CD14-positive monocyte (primary cell): ENCODE measurements around the gene TRAPPC10. TPM values are rescaled to one million over a fixed set of nuclear protein-coding genes. Genes with fewer than 3 reads are reported as not detected.

Experiments
- DNase-seq, 3 donors: peaks; one replicate each; pipeline ENCODE4 v3.0.0-alpha.2; 2011 to 2022
- H2AFZ ChIP-seq: 2 replicates; pipeline ENCODE4 v1.6.0; 2012; ENCODE audit warnings: mild to moderate bottlenecking, low read depth, low read length, inconsistent platforms; ENCODE audit not compliant: insufficient read depth, poor library complexity, severe bottlenecking
- H3K27ac ChIP-seq, 2 donors: 1 replicate in 1 of 2; 2 replicates in 1 of 2; pipeline ENCODE4 v1.5.1; 2012 to 2013; ENCODE audit warnings: low read length in 2 of 2, control low read depth in 1 of 2, inconsistent platforms in 1 of 2, low read depth in 1 of 2, mild to moderate bottlenecking in 1 of 2
- H3K27me3 ChIP-seq, 2 donors: one replicate each; pipeline versions ENCODE4 v1.6.0 to v1.6.1; 2011 to 2013; ENCODE audit warnings: low read length in 2 of 2; ENCODE audit not compliant: control insufficient read depth in 2 of 2, insufficient read depth in 2 of 2
- H3K36me3 ChIP-seq, 2 donors: replicated peaks in 1 of 2; 1 replicate in 1 of 2; 2 replicates in 1 of 2; pipeline versions ENCODE4 v1.5.1 to v1.6.1; 2012 to 2013; ENCODE audit warnings: low read length in 2 of 2, control low read depth in 1 of 2, inconsistent platforms in 1 of 2, mild to moderate bottlenecking in 1 of 2; ENCODE audit not compliant: insufficient read depth in 2 of 2, control insufficient read depth in 1 of 2
- H3K4me1 ChIP-seq, 2 donors: 1 replicate in 1 of 2; 2 replicates in 1 of 2; pipeline versions ENCODE4 v1.5.1 to v1.6.1; 2012 to 2013; ENCODE audit warnings: low read length in 2 of 2, control low read depth in 1 of 2, inconsistent platforms in 1 of 2, mild to moderate bottlenecking in 1 of 2, moderate library complexity in 1 of 2; ENCODE audit not compliant: insufficient read depth in 2 of 2, control insufficient read depth in 1 of 2
- H3K4me2 ChIP-seq: replicated peaks from 2 replicates; pipeline ENCODE3; 2012; ENCODE audit warnings: low read length, moderate library complexity, mild to moderate bottlenecking; ENCODE audit not compliant: poor library complexity, severe bottlenecking; ENCODE audit errors: extremely low read depth
- H3K4me3 ChIP-seq, 3 experiments: fragments of 200-600 bp in 1 of 3; sonication (generic) in 1 of 3; replicated peaks in 1 of 3; 1 replicate in 2 of 3; 2 replicates in 1 of 3; pipeline ENCODE4 v1.5.1; 2011 to 2013; ENCODE audit warnings: low read length in 3 of 3, mild to moderate bottlenecking in 3 of 3, control low read depth in 2 of 3, low read depth in 2 of 3, inconsistent platforms in 1 of 3, moderate library complexity in 1 of 3
- H3K79me2 ChIP-seq: 2 replicates; pipeline ENCODE4 v1.6.0; 2012; ENCODE audit warnings: mild to moderate bottlenecking, control low read depth, inconsistent platforms, low read length, moderate library complexity; ENCODE audit not compliant: insufficient read depth
- H3K9ac ChIP-seq: 2 replicates; pipeline ENCODE4 v1.6.0; 2017; ENCODE audit warnings: low read length, mild to moderate bottlenecking; ENCODE audit not compliant: insufficient read depth, poor library complexity, severe bottlenecking
- H3K9me3 ChIP-seq, 2 donors: replicated peaks in 1 of 2; 1 replicate in 1 of 2; 2 replicates in 1 of 2; pipeline versions ENCODE4 v1.5.1 to v1.6.1; 2012 to 2013; ENCODE audit warnings: low read length in 2 of 2, control low read depth in 1 of 2; ENCODE audit not compliant: control insufficient read depth in 1 of 2, insufficient read depth in 1 of 2
- H4K20me1 ChIP-seq: 2 replicates; pipeline ENCODE4 v1.6.0; 2012; ENCODE audit warnings: mild to moderate bottlenecking, low read length, control low read depth, moderate library complexity; ENCODE audit not compliant: insufficient read depth
- H3K27ac Mint-ChIP-seq, 7 donors: one replicate each; pipeline ENCODE4 v1.8.0; 2020; ENCODE audit warnings: mild to moderate bottlenecking in 7 of 7, mixed read lengths in 7 of 7, moderate library complexity in 6 of 7, inconsistent platforms in 2 of 7
- H3K27me3 Mint-ChIP-seq, 3 donors: one replicate each; pipeline ENCODE4 v1.8.0; 2021 to 2022; ENCODE audit warnings: low read depth in 3 of 3, mild to moderate bottlenecking in 3 of 3, mixed read lengths in 3 of 3, moderate library complexity in 3 of 3, inconsistent platforms in 1 of 3
- H3K36me3 Mint-ChIP-seq, 2 donors: one replicate each; pipeline ENCODE4 v1.8.0; 2020; ENCODE audit warnings: mixed read lengths in 2 of 2, inconsistent platforms in 1 of 2, mild to moderate bottlenecking in 1 of 2
- H3K4me1 Mint-ChIP-seq: one replicate; pipeline ENCODE4 v1.8.0; 2020; ENCODE audit warnings: mild to moderate bottlenecking, mixed read lengths
- H3K4me3 Mint-ChIP-seq, 2 donors: one replicate each; pipeline ENCODE4 v1.8.0; 2020; ENCODE audit warnings: mild to moderate bottlenecking in 2 of 2, mixed read lengths in 2 of 2, moderate library complexity in 1 of 2
- H3K9me3 Mint-ChIP-seq, 7 donors: one replicate each; pipeline ENCODE4 v1.8.0; 2020 to 2022; ENCODE audit warnings: mixed read lengths in 7 of 7, mild to moderate bottlenecking in 6 of 7, moderate library complexity in 6 of 7, inconsistent platforms in 2 of 7
- WGBS: methylation state at CpG from one replicate; pipeline ENCODE4 v1.1.5; 2013; ENCODE audit warnings: missing lambda C conversion rate; ENCODE audit not compliant: insufficient coverage; 5-methylcytosine and 5-hydroxymethylcytosine counted together
- intact Hi-C, 2 donors: fragments of 100-400 bp; cut with micrococcal nuclease; formaldehyde crosslinking; loops; one replicate each; pipeline versions ENCODE4 v1.15.0 to v1.15.1; 2023
- polyA plus RNA-seq, 3 donors: library from polyadenylated mRNA; depleted of rRNA in 1 of 3; unstranded in 2 of 3; stranded (reverse) in 1 of 3; fragments of 300-500 nt in 2 of 3; fragments of >200 nt in 1 of 3; fragmentation: Illumina TruSeq in 2 of 3; gene quantifications; 1 replicate in 2 of 3; 2 replicates in 1 of 3; pipeline ENCODE4 v1.2.3, GENCODE V29; 2012 to 2021
- TF ChIP-seq, protein P1 (sequence below): fragments of 200-600 bp; IDR thresholded peaks from one replicate; pipeline ENCODE4 v1.8.0; 2022; ENCODE audit warnings: antibody characterized with exemption, mild to moderate bottlenecking

TRAPPC10 gene
- polyA plus RNA-seq, 3 donors, result 5.9 to 40.6 (median 8.6) TPM

DNA sequence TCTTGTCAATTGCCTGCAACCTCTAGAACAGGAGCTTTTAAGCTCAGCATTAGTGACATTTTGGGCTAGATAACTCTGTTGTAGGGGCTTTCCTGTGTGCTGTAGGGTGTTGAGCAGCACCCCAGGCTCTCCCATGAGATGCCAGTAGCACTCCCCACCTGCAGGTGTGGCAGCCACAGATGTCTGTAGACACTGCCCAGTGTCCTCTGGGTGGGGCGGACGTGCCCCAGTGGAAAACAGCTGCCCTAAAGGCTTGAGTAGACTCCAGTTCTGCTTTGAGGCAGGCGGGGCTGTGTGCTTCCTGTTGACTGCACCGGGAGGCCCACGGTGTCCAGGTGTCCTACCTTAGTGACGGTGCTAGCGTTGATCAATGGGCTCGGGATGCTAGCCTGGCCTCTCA, 78.2 kb downstream of the TRAPPC10 start:
- TF ChIP-seq, protein P1, sequence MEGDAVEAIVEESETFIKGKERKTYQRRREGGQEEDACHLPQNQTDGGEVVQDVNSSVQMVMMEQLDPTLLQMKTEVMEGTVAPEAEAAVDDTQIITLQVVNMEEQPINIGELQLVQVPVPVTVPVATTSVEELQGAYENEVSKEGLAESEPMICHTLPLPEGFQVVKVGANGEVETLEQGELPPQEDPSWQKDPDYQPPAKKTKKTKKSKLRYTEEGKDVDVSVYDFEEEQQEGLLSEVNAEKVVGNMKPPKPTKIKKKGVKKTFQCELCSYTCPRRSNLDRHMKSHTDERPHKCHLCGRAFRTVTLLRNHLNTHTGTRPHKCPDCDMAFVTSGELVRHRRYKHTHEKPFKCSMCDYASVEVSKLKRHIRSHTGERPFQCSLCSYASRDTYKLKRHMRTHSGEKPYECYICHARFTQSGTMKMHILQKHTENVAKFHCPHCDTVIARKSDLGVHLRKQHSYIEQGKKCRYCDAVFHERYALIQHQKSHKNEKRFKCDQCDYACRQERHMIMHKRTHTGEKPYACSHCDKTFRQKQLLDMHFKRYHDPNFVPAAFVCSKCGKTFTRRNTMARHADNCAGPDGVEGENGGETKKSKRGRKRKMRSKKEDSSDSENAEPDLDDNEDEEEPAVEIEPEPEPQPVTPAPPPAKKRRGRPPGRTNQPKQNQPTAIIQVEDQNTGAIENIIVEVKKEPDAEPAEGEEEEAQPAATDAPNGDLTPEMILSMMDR, result no peak
- no peak overlapping the region for H3K4me2 ChIP-seq
- no peaks in the 10 kb centered on the region for H3K9me3 ChIP-seq
- 62% methylated on average over 5 of the region's 8 CpGs for WGBS
- no peak for DNase-seq
- H2AFZ ChIP-seq, result no peak overlapping the region
- H4K20me1 ChIP-seq, result peaks cover 51% of the 10 kb centered on the region
- Mint-ChIP-seq H3K9me3 (no peaks in the 10 kb centered on the region), H3K4me1 (peaks cover 31% of the 10 kb centered on the region), H3K27ac (peak overlapping the region in 3 of 7 donors; percentile 43 to 78 (median 72)), H3K36me3 (peaks cover 73 to 95% of the 10 kb centered on the region in 2 donors), H3K27me3 (peaks cover 0 to 2% (median 0%) of the 10 kb centered on the region in 3 donors), H3K4me3 (no peak overlapping the region)
- intact Hi-C loops, result no loop called here
- H3K79me2 ChIP-seq, result peaks cover 3% of the 10 kb centered on the region
- H3K27me3 ChIP-seq, result no peaks in the 10 kb centered on the region
- peaks cover 72 to 85% of the 10 kb centered on the region in 2 donors for H3K36me3 ChIP-seq
- H3K27ac ChIP-seq, result peak overlapping the region in 1 of 2 donors; percentile 60
- no peak overlapping the region for H3K4me3 ChIP-seq
- no peak overlapping the region for H3K9ac ChIP-seq
- H3K4me1 ChIP-seq, result peaks cover 25 to 29% of the 10 kb centered on the region in 2 donors

DNA sequence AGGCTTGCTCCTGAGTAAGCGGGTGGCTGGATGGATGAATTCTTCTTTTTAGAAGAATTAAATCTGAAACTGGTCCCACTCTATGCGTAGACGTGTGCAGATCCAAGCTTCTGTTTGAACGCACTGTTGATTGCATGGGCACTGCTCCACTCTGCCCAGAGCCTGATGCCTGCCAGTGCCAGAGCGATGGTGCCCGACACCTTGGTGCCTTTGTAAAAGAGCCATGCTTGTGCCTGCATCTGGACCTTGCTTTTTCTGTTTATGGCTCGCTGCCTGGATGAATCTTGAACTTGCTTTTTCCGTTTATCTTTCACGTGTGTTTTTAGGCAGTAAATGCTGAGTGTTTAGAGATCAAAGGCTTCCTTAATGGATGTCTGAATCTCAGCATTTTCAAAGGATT, 80.1 kb downstream of the TRAPPC10 start:
- Histone ChIP-seq H3K9me3 (no peaks in the 10 kb centered on the region), H3K27ac (no peak overlapping the region), H3K9ac (no peak overlapping the region), H3K4me3 (no peak overlapping the region), H3K4me2 (no peak overlapping the region), H3K36me3 (peaks cover 59 to 72% of the 10 kb centered on the region in 2 donors), H3K79me2 (no peaks in the 10 kb centered on the region), H3K27me3 (no peaks in the 10 kb centered on the region), H2AFZ (no peak overlapping the region), H3K4me1 (peaks cover 22 to 24% of the 10 kb centered on the region in 2 donors), H4K20me1 (peaks cover 32% of the 10 kb centered on the region)
- 97% methylated on average over 7 of the region's 9 CpGs for WGBS
- no peaks in the 10 kb centered on the region for H3K9me3 Mint-ChIP-seq
- intact Hi-C loops, result no loop called here
- no peak overlapping the region for H3K4me3 Mint-ChIP-seq
- H3K27ac Mint-ChIP-seq, result no peak overlapping the region
- H3K36me3 Mint-ChIP-seq, result peaks cover 62 to 81% of the 10 kb centered on the region in 2 donors
- TF ChIP-seq, protein P1, result no peak
- no peak for DNase-seq
- H3K27me3 Mint-ChIP-seq, result peaks cover 0 to 2% (median 0%) of the 10 kb centered on the region in 3 donors
- peaks cover 24% of the 10 kb centered on the region for H3K4me1 Mint-ChIP-seq
